Right forelimb (tissue), 1 donor: ENCODE data around the gene MIS18A.
A peak's percentile ranks its signal among the peaks of the same experiment; 100 is the strongest.
"Not testable (repeated sequence)": the region's sequence is repeated elsewhere in the genome, so short reads cannot be mapped to it uniquely, and the experiment has no call there.

Experiments used
- DNase-seq: peaks from one replicate; pipeline ENCODE4 v3.0.0-alpha.2; 2018

MIS18A gene

DNA sequence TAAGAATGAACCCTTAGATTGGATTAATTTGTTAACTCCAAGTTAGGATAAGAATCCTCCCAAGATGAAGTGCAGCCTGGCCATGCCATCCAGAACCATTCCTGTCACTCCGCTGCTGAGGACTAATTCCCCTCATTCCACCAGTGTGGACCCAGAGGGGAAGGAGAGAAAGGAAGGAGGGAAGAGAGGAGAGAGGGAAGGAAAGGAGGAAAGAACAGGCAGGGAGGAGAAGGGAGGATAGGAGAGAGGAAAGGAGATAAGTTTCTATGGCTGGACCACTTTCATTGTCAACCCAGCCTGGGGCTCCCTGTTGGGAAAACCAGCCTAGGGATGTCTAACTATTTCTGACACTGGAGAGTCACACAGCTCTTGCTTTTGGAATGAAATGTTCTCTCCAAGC is 24.5 kb upstream of the MIS18A start:
- DNase-seq = no peak

DNA sequence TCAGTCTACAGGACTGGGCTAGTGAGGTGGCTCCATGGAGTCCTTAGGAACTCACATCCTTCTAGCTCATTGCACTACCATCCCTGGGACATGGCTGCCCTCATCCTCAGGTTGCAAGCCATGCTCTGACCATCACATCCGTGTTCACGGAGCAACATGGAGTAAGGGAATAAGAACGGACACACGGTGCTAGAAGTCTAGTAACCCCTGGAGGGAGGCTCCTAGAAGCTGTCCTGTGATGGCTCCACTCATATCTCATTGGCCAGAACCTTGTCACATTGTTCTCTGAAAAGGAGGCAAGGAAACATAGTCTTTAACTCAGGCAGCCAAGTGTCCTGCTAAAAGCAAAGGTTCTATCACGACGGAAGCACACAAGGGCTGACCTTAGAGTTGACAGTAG is 23.7 kb upstream of the MIS18A start:
- DNase-seq = no peak

DNA sequence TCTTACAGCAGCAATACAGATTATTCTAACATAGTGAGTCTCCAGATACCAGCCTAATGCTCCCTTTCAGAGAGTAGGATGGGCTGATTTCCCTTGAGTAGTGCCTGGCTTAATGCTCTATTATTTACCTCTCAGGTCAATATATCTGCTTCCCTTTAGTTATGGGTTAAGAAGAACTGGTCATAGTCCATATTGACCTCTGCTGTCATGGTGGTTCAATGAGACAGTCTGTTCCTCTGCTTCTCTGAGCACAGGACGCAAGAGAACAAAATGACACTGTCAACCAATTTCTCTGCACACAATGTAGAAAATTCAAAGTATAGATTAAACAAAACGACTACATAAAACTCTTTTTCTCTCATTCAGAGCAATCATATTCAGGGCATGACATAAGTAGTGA is 22.7 kb upstream of the MIS18A start:
- DNase-seq = no peak

DNA sequence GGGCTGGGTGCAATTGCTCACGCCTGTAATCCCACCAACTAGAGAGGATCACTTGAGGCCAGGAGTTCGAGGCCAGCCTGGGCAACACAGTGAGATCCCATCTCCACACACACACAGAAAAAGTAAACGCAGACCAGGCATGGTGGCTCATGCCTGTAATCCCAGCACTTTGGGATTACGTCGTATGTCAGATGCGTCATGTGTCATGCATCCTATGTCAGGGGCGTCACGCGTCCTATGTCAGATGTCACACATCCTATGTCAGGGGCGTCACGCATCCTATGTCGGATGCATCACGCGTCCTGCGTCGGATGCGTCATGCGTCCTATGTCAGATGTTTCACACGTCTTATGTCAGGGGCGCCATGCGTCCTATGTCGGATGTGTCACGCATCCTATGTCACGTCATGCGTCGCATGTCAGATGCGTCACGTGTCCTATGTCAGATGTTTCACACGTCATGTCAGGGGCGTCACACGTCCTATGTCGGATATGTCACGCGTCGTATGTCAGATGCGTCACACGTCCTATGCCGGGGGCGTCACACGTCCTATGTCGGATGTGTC is 21.4 kb upstream of the MIS18A start:
- no peak for DNase-seq

- no peak for DNase-seq
These were observed 20.8 kb upstream of the MIS18A start for GRCh38 chr21:32299695-32300094.

- DNase-seq = no peak
These were observed 19.8 kb upstream of the MIS18A start, which contains the start of gene MRAP for GRCh38 chr21:32298658-32299081. MRAP (plus strand) TSS chr21:32298855; CDS start chr21:32298972, 117 bp downstream.

DNA sequence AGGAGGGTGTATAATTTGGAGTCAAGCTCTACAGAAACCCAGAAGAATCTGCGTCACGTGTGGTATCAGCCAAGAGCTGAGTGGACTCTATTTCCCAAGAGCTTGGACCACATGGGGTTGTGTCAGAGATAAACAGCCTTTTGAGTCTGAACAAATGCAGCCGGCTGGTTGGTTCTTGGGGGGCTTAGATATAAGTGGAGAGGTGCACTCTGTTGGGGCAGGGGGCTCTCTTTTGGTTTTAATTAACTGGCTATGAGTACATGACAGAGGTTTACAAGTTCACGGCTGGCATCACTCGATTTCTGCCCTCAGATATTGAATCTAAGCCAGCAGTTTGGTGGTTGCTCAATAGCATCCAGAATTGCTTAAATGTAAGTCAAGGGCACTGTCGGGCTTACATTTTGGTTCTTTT is 19.3 kb upstream of the MIS18A start:
- no peak for DNase-seq

DNA sequence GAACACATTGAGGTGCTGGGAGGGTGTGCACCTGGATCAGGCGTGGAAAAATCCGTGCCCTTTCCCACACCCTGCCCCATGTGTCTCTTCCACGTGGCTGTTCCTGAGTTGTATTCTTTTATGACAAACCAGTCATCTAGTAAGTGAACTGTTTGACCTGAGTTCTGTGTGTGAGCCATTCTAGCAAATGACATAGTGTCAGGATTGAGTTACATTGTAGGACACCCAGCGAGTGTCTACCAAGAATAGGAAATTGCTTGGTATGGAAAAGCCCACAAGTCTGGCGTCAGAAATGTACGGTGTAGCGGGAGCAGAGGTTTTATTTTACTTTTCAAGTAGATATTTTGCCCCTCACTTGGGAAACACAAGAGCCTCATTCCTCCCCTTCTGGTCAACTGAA is 18.6 kb upstream of the MIS18A start:
- DNase-seq = no peak

GRCh38 chr21:32285476-32285875 is 6.6 kb upstream of the MIS18A start:
- DNase-seq = no peak

- DNase-seq = no peak
These were observed 4.1 kb upstream of the MIS18A start for GRCh38 chr21:32282992-32283391.

DNA sequence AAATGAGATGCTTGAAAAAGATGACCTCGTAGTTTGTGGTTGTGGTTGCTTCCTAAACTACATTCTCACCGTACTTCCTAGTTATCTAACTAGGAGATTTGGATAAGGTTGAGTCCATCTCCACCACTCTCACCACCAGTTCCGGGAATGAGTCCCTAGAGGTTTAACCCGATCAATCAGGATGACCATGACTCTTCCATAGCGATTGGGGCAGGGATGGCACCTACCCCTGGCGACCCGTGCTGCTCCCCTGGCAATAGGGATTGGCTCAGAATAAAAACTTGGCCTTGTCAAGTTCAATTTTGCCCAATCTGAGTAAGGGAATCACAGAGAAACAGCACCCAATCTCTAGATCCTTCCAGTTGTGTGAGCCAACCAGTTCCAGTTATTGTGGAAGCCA is 2.7 kb upstream of the MIS18A start:
- no peak for DNase-seq

- no peak for DNase-seq
These were observed 480 bp upstream of the MIS18A start for GRCh38 chr21:32279377-32279680.

DNA sequence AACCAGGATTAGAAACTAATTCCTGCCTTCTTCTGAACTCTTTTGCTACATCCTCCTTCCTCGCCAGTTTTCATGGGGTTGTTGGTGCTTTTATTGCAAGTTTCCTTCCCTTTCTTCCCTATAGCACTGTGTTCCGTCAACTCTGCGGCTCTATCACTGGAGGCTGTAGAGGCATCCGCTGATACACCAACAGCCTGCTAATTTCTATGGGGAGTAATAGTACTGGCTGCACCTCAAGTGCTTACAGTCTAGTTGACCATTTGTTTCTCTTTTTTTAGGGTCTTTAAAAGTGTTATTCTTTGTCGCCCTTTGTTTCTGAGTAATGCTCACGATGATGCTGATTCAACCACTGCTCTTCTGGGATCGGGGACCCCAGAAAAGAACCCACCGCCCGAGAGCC is 746 bp downstream of the MIS18A start:
- DNase-seq = no peak

DNA sequence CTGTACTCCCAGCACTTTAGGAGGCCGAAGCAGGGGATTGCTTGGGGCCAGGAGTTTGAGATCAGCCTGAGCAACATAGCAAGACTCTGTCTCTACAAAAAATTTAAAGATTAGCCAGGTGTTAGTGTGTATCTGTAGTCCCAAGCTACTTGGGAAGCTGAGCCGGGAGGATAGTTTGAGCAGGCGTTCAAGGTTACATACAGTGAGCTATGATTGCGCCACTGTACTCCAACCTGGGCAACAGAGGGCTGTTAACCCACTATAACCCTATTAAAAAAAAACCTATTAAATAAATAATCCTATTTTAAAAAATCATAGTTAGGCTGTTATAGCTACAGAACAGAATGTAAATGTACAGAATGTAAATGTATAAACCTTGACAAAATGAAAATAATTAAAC is 2.2 kb downstream of the MIS18A start:
- no peak for DNase-seq

DNA sequence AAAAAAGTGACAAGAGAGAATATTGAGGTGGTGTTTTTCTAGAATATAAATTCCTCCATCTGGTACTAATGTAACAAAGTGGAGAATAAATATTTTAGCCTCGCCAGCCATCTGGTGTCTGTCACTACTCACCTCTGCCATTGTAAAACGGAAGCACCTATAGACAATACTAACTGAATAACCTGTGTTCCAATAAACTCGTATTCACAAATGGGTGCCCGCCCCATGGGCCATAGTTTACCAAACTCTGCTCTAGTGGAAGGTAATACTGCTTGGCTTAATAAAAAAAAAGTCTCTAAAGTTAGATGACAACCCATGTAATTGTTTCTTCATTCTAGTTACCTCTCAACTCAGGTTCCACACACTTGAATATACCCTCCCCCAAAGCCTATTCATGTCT is 8.1 kb downstream of the MIS18A start:
- no peak for DNase-seq

- DNase-seq = not testable (repeated sequence)
These were observed 13.5 kb downstream of the MIS18A start for GRCh38 chr21:32265321-32265720.

- no peak for DNase-seq
These were observed 16.9 kb downstream of the MIS18A start for GRCh38 chr21:32261929-32262328.

DNA sequence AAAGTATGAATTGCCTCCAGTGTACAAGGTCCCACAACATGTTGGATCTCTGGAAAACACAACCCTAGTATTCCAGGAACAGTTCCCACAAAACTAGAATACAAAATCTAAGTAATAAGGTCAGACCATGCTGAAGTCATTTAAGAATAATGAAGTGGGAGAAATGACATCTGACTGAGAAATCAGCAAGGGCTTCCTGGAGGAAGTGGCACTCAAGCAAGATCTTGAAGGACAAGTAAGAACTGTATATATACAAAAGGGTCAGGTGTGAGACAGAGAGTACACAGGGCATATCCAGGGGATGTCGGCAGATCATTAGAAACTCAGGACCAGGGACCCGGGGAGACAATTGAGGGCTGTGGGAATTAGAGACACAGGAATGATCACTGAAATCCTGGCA is 18.7 kb downstream of the MIS18A start:
- DNase-seq = no peak

DNA sequence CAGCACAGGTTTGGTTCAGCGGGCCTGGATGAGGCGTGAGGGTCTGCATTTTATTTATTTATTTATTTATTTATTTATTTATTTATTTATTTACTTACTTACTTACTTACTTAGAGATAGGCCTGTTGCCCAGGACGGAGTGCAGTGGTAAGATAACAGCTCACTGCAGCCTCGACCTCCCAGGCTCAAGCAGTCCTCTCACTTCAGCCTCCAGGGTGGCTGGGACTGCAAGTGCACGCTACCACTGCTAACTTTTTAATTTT is 20.1 kb downstream of the MIS18A start:
- DNase-seq = not testable (repeated sequence)

GRCh38 chr21:32257962-32258785 is 20.7 kb downstream of the MIS18A start:
- DNase-seq = peak; percentile 80

DNA sequence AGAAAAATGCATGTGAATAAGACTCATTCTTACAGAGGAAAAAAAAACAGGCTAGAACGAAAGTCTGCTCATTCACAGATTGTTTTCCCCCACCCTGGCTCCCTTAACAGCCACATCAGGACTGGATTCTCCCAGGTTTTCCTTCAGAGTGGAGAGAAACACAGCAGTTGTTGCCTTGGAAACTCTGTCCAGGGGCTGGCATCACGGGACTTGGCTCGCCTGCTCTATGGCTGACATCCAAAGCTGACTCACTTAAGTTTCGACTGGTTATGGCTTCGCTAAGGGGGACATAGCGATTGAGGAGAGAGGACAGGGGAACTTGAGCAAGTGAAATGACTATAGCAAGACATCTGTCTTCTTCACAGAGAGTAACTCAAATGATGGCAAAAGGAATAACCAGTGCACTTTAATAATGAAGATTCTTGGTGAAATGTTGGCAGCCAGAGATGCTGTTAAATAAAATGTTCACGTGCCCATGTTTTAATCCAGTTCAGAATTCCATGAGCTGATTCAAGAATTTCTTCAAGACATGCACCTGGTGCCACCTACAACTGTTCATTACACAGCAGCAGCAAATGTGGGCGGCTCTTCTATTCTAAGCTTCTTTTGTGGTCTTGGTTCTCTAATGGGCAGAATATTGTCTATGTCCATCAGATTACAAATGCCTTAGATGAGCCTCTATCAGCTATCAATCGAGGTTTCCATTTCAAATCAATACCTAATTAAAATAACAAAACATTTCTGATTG is 21.8 kb downstream of the MIS18A start:
- DNase-seq = peak; percentile 90

- no peak for DNase-seq
These were observed 22.6 kb downstream of the MIS18A start for GRCh38 chr21:32256251-32256650.

- no peak for DNase-seq
These were observed 25.6 kb downstream of the MIS18A start for GRCh38 chr21:32253215-32253641.

- DNase-seq = no peak
These were observed 26.7 kb downstream of the MIS18A start for GRCh38 chr21:32252136-32252535.
